SK-N-SH treated with all-trans-retinoic acid at 6 μM for 48 hours (cell line): ENCODE measurements around the gene AKAP12.

Source experiments
- ESRRG ChIP-seq: fragments of 250-450 bp; sonication (Bioruptor Pico); IDR thresholded peaks from 2 replicates; pipeline ENCODE4 v1.6.1; 2021; ENCODE audit warnings: mild to moderate bottlenecking
- GLIS3 ChIP-seq: fragments of 250-450 bp; sonication (Bioruptor Pico); IDR thresholded peaks from 2 replicates; pipeline ENCODE4 v1.5.0; 2020; ENCODE audit warnings: mild to moderate bottlenecking, moderate library complexity
- ISL1 ChIP-seq: fragments of 250-450 bp; sonication (Bioruptor Pico); IDR thresholded peaks from 2 replicates; pipeline ENCODE4 v2.1.2; 2022; ENCODE audit warnings: mild to moderate bottlenecking, moderate library complexity
- PATZ1 ChIP-seq: fragments of 250-450 bp; sonication (Bioruptor Pico); IDR thresholded peaks from 2 replicates; pipeline ENCODE4 v1.8.0; 2020; ENCODE audit warnings: mild to moderate bottlenecking, moderate library complexity, borderline replicate concordance
- PPARA ChIP-seq: fragments of 250-450 bp; sonication (Bioruptor Pico); IDR thresholded peaks from 2 replicates; pipeline ENCODE4 v1.5.0; 2020; ENCODE audit warnings: mild to moderate bottlenecking, borderline replicate concordance
- RARB ChIP-seq: fragments of 250-450 bp; sonication (Bioruptor Pico); IDR thresholded peaks from 2 replicates; pipeline ENCODE4 v1.8.0; 2021; ENCODE audit warnings: mild to moderate bottlenecking, moderate library complexity
- SNAI2 ChIP-seq: fragments of 250-450 bp; sonication (Bioruptor Pico); IDR thresholded peaks from 2 replicates; pipeline ENCODE4 v1.5.0; 2020; ENCODE audit warnings: mild to moderate bottlenecking, moderate library complexity
- ZFP30 ChIP-seq: fragments of 450-650 bp; formaldehyde crosslinking; IDR thresholded peaks from 2 replicates; pipeline ENCODE4 v1.5.0; 2022; ENCODE audit warnings: mild to moderate bottlenecking, moderate library complexity
- ZNF70 ChIP-seq: fragments of 450-650 bp; formaldehyde crosslinking; IDR thresholded peaks from 2 replicates; pipeline ENCODE4 v1.5.0; 2020; ENCODE audit warnings: mild to moderate bottlenecking, moderate library complexity
- ZNF8 ChIP-seq: fragments of 450-650 bp; formaldehyde crosslinking; IDR thresholded peaks from 2 replicates; pipeline ENCODE4 v1.5.0; 2020; ENCODE audit warnings: mild to moderate bottlenecking, moderate library complexity
- TF ChIP-seq, protein P1 (sequence below): fragments of 250-450 bp; sonication (Bioruptor Pico); IDR thresholded peaks from 2 replicates; pipeline ENCODE4 v1.8.0; 2021; ENCODE audit warnings: low read depth, mild to moderate bottlenecking, moderate library complexity, borderline replicate concordance
- TF ChIP-seq, protein P2 (sequence below): fragments of 250-450 bp; sonication (Bioruptor Pico); IDR thresholded peaks from 2 replicates; pipeline ENCODE4 v1.5.1; 2020; ENCODE audit warnings: low read depth, mild to moderate bottlenecking, moderate library complexity

- TF ChIP-seq ZNF8 (CRISPR knock-in tag): no peak
- no peak for TF ChIP-seq RARB
- TF ChIP-seq ESRRG (CRISPR knock-in tag): no peak
- TF ChIP-seq SNAI2 (CRISPR knock-in tag): no peak
- no peak for TF ChIP-seq PATZ1
- no peak for TF ChIP-seq PPARA (CRISPR knock-in tag)
- TF ChIP-seq GLIS3 (CRISPR knock-in tag): no peak
- TF ChIP-seq ZFP30 (CRISPR knock-in tag): no peak
- TF ChIP-seq ISL1 (CRISPR knock-in tag): no peak
- no peak for TF ChIP-seq ZNF70
- TF ChIP-seq, protein P1, sequence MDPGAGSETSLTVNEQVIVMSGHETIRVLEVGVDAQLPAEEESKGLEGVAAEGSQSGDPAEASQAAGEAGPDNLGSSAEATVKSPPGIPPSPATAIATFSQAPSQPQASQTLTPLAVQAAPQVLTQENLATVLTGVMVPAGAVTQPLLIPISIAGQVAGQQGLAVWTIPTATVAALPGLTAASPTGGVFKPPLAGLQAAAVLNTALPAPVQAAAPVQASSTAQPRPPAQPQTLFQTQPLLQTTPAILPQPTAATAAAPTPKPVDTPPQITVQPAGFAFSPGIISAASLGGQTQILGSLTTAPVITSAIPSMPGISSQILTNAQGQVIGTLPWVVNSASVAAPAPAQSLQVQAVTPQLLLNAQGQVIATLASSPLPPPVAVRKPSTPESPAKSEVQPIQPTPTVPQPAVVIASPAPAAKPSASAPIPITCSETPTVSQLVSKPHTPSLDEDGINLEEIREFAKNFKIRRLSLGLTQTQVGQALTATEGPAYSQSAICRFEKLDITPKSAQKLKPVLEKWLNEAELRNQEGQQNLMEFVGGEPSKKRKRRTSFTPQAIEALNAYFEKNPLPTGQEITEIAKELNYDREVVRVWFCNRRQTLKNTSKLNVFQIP: no peak
- TF ChIP-seq, protein P2, sequence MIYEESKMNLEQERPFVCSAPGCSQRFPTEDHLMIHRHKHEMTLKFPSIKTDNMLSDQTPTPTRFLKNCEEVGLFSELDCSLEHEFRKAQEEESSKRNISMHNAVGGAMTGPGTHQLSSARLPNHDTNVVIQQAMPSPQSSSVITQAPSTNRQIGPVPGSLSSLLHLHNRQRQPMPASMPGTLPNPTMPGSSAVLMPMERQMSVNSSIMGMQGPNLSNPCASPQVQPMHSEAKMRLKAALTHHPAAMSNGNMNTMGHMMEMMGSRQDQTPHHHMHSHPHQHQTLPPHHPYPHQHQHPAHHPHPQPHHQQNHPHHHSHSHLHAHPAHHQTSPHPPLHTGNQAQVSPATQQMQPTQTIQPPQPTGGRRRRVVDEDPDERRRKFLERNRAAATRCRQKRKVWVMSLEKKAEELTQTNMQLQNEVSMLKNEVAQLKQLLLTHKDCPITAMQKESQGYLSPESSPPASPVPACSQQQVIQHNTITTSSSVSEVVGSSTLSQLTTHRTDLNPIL: no peak
Observed at GRCh38 chr6:151191527-151191926, 48.2 kb upstream of the AKAP12 start.
